T-helper 2 cell treated with Interferon-gamma antibody and Interleukin-4, amounts not matched to agents 100 ng/mL and 5 ng/mL, for 36 hours (primary cell): ENCODE results near the gene DHRSX. TPM values are rescaled to one million over a fixed set of nuclear protein-coding genes. Genes with fewer than 3 reads are reported as not detected.
"Not testable (repeated sequence)": the region's sequence is repeated elsewhere in the genome, so short reads cannot be mapped to it uniquely, and the experiment has no call there.

Experiments
- intact Hi-C: fragments of 100-400 bp; cut with micrococcal nuclease; formaldehyde crosslinking; loops from one replicate; pipeline ENCODE4 v1.15.1; 2023
- total RNA-seq: library from RNA; stranded (reverse); gene quantifications from 2 replicates; pipeline ENCODE4 v1.2.3, GENCODE V29; 2022

Gene DHRSX
- total RNA-seq, 1 donor from 2014 or later = 19.1 TPM

- intact Hi-C loops = not testable (repeated sequence)
Observed at GRCh38 chrX:2460048-2460447, 40.7 kb downstream of the DHRSX start.

GRCh38 chrX:2458309-2458708, 42.5 kb downstream of the DHRSX start:
- intact Hi-C loops = no loop called here

GRCh38 chrX:2457289-2458133, 43.3 kb downstream of the DHRSX start:
- intact Hi-C loops = no loop called here

- intact Hi-C loops = not testable (repeated sequence)
Observed at GRCh38 chrX:2456091-2456490, 44.7 kb downstream of the DHRSX start.

- intact Hi-C loops = not testable (repeated sequence)
Observed at GRCh38 chrX:2454620-2455019, 46.2 kb downstream of the DHRSX start.

- intact Hi-C loops = no loop called here
Observed at GRCh38 chrX:2452799-2453198, 48.0 kb downstream of the DHRSX start.

GRCh38 chrX:2452317-2452784, 48.4 kb downstream of the DHRSX start:
- intact Hi-C loops = no loop called here

GRCh38 chrX:2451501-2452316, 49.1 kb downstream of the DHRSX start:
- intact Hi-C loops = no loop called here

- intact Hi-C loops = no loop called here
Observed at GRCh38 chrX:2450681-2451080, 50.1 kb downstream of the DHRSX start.

GRCh38 chrX:2449135-2449886, 51.5 kb downstream of the DHRSX start:
- intact Hi-C loops = no loop called here

- intact Hi-C loops = no loop called here
Observed at GRCh38 chrX:2447484-2447883, 53.3 kb downstream of the DHRSX start.

- intact Hi-C loops = no loop called here
Observed at GRCh38 chrX:2446815-2447214, 54.0 kb downstream of the DHRSX start.

GRCh38 chrX:2445662-2446623, 54.8 kb downstream of the DHRSX start:
- intact Hi-C loops = no loop called here

GRCh38 chrX:2442694-2443093, 58.1 kb downstream of the DHRSX start:
- intact Hi-C loops = no loop called here

- intact Hi-C loops = no loop called here
Observed at GRCh38 chrX:2441466-2441865, 59.3 kb downstream of the DHRSX start.

- intact Hi-C loops = no loop called here
Observed at GRCh38 chrX:2439613-2440012, 61.2 kb downstream of the DHRSX start.

GRCh38 chrX:2435465-2435864, 65.3 kb downstream of the DHRSX start:
- intact Hi-C loops = no loop called here

- intact Hi-C loops = no loop called here
Observed at GRCh38 chrX:2434270-2435163, 66.3 kb downstream of the DHRSX start.

- intact Hi-C loops = no loop called here
Observed at GRCh38 chrX:2432298-2432863, 68.4 kb downstream of the DHRSX start.
